Natural killer cell (primary cell): ENCODE results near the gene KAZN. TPM values are rescaled to one million over a fixed set of nuclear protein-coding genes. Genes with fewer than 3 reads are reported as not detected.

ENCODE experiments used
- ATAC-seq, 3 donors: fragments of 150-1000 bp in 2 of 3; fragments of 200-7000 bp in 1 of 3; cut with Tn5 transposase; 1 replicate in 1 of 3; 2 replicates in 2 of 3; pipeline ENCODE4 v1.10.0; 2021; ENCODE audit warnings: mild to moderate bottlenecking in 2 of 3, moderate library complexity in 2 of 3
- DNase-seq, 2 donors: peaks; one replicate each; pipeline versions ENCODE4 v3.0.0 to v3.0.0-alpha.2; 2013 to 2021; ENCODE audit warnings: mixed read lengths in 1 of 2
- H3K27ac ChIP-seq: one replicate; pipeline ENCODE4 v1.5.1; 2013; ENCODE audit warnings: mild to moderate bottlenecking, low read length
- H3K27me3 ChIP-seq: one replicate; pipeline ENCODE4 v1.6.1; 2013; ENCODE audit warnings: low read length; ENCODE audit not compliant: control insufficient read depth, insufficient read depth
- H3K36me3 ChIP-seq: one replicate; pipeline ENCODE4 v1.6.1; 2013; ENCODE audit warnings: low read length; ENCODE audit not compliant: control insufficient read depth, insufficient read depth
- H3K4me1 ChIP-seq: one replicate; pipeline ENCODE4 v1.6.1; 2013; ENCODE audit warnings: low read length; ENCODE audit not compliant: control insufficient read depth, insufficient read depth
- H3K4me3 ChIP-seq: one replicate; pipeline ENCODE4 v1.5.1; 2013; ENCODE audit warnings: low read length
- H3K9me3 ChIP-seq: one replicate; pipeline ENCODE4 v1.6.1; 2013; ENCODE audit warnings: low read length; ENCODE audit not compliant: control insufficient read depth, insufficient read depth
- H3K27ac Mint-ChIP-seq, 2 donors: one replicate each; pipeline ENCODE4 v1.8.0; 2022; ENCODE audit warnings: mild to moderate bottlenecking in 2 of 2, mixed read lengths in 2 of 2, moderate library complexity in 1 of 2
- H3K27me3 Mint-ChIP-seq, 2 donors: one replicate each; pipeline ENCODE4 v1.8.0; 2022; ENCODE audit warnings: low read depth in 2 of 2, mixed read lengths in 2 of 2
- H3K36me3 Mint-ChIP-seq: one replicate; pipeline ENCODE4 v1.8.0; 2022; ENCODE audit warnings: mixed read lengths
- H3K4me1 Mint-ChIP-seq, 2 donors: one replicate each; pipeline ENCODE4 v1.8.0; 2022; ENCODE audit warnings: mixed read lengths in 2 of 2
- H3K4me3 Mint-ChIP-seq: one replicate; pipeline ENCODE4 v1.8.0; 2022; ENCODE audit warnings: mild to moderate bottlenecking, moderate library complexity, mixed read lengths
- H3K9me3 Mint-ChIP-seq, 2 donors: one replicate each; pipeline ENCODE4 v1.8.0; 2022; ENCODE audit warnings: mixed read lengths in 2 of 2
- CTCF ChIP-seq: fragments of 200-600 bp; IDR thresholded peaks from one replicate; pipeline ENCODE4 v1.8.0; 2022; ENCODE audit warnings: antibody characterized with exemption
- WGBS: methylation state at CpG from one replicate; pipeline ENCODE4 v1.1.7; 2013; ENCODE audit warnings: missing lambda C conversion rate; ENCODE audit not compliant: insufficient coverage; 5-methylcytosine and 5-hydroxymethylcytosine counted together
- intact Hi-C: fragments of 100-400 bp; cut with micrococcal nuclease; formaldehyde crosslinking; loops from one replicate; pipeline ENCODE4 v1.14.2; 2022
- total RNA-seq, 4 donors: library from RNA; stranded (reverse); fragments of 120-200 nt in 1 of 4; gene quantifications; one replicate each; pipeline versions ENCODE4 v1.2.3 to v1.2.4, GENCODE V29; 2013 to 2022

Gene KAZN
- total RNA-seq, 3 donors from 2014 or later (not counting 1 experiment from before 2014, with no cell fraction given) = 1.2 to 2.0 (median 1.7) TPM

- H3K9me3 ChIP-seq = no peaks in the 10 kb centered on the region
- ATAC-seq (no peak), DNase-seq (no peak)
- no peaks in the 10 kb centered on the region for H3K36me3 ChIP-seq
- Mint-ChIP-seq H3K4me1 (no peaks in the 10 kb centered on the region), H3K36me3 (no peaks in the 10 kb centered on the region), H3K27me3 (peaks cover 26 to 50% of the 10 kb centered on the region in 2 donors), H3K9me3 (no peaks in the 10 kb centered on the region), H3K27ac (no peak overlapping the region), H3K4me3 (no peak overlapping the region)
- H3K27me3 ChIP-seq = no peaks in the 10 kb centered on the region
- no peak overlapping the region for H3K4me3 ChIP-seq
- no peak for TF ChIP-seq CTCF
- no peaks in the 10 kb centered on the region for H3K4me1 ChIP-seq
- WGBS = 47% methylated on average over 6 of the region's 6 CpGs
- H3K27ac ChIP-seq = no peak overlapping the region
- intact Hi-C loops = no loop called here
Measured at GRCh38 chr1:14737561-14738094, 139.1 kb downstream of the KAZN start.

- no peaks in the 10 kb centered on the region for H3K4me1 Mint-ChIP-seq
- H3K27me3 Mint-ChIP-seq = peaks cover 29 to 51% of the 10 kb centered on the region in 2 donors
- 78% methylated on average over 6 of the region's 6 CpGs for WGBS
- H3K9me3 Mint-ChIP-seq = no peaks in the 10 kb centered on the region
- Histone ChIP-seq H3K4me3 (no peak overlapping the region), H3K36me3 (no peaks in the 10 kb centered on the region), H3K4me1 (no peaks in the 10 kb centered on the region), H3K27ac (no peak overlapping the region), H3K27me3 (no peaks in the 10 kb centered on the region), H3K9me3 (no peaks in the 10 kb centered on the region)
- TF ChIP-seq CTCF = no peak
- H3K27ac Mint-ChIP-seq = no peak overlapping the region
- H3K4me3 Mint-ChIP-seq = no peak overlapping the region
- ATAC-seq (no peak), DNase-seq (no peak)
- intact Hi-C loops = no loop called here
- H3K36me3 Mint-ChIP-seq = no peaks in the 10 kb centered on the region
Measured at GRCh38 chr1:14738235-14738634, 139.8 kb downstream of the KAZN start.

GRCh38 chr1:14738647-14739046, 140.2 kb downstream of the KAZN start:
- Mint-ChIP-seq H3K9me3 (no peaks in the 10 kb centered on the region), H3K4me3 (no peak overlapping the region), H3K4me1 (no peaks in the 10 kb centered on the region), H3K27me3 (peaks cover 29 to 51% of the 10 kb centered on the region in 2 donors), H3K27ac (no peak overlapping the region), H3K36me3 (no peaks in the 10 kb centered on the region)
- ATAC-seq (no peak), DNase-seq (no peak)
- Histone ChIP-seq H3K27me3 (no peaks in the 10 kb centered on the region), H3K9me3 (no peaks in the 10 kb centered on the region), H3K4me1 (no peaks in the 10 kb centered on the region), H3K36me3 (no peaks in the 10 kb centered on the region), H3K27ac (no peak overlapping the region), H3K4me3 (no peak overlapping the region)
- intact Hi-C loops = no loop called here
- no peak for TF ChIP-seq CTCF
- WGBS = 76% methylated on average over 8 of the region's 8 CpGs
